Vagina (tissue), 2 donors: ENCODE data around the gene CASKIN2.

Source experiments
- POLR2AphosphoS5 ChIP-seq, 2 donors: sonication (generic); formaldehyde crosslinking; IDR thresholded peaks; one replicate each; pipeline ENCODE4 v1.9.0; 2017; ENCODE audit warnings: antibody characterized with exemption in 2 of 2, mild to moderate bottlenecking in 2 of 2, low read depth in 1 of 2; ENCODE audit not compliant: insufficient read depth in 1 of 2
- TF ChIP-seq, protein P1 (sequence below), 3 experiments: fragments of 450-650 bp in 2 of 3; fragments of 200-600 bp in 1 of 3; sonication (generic) in 1 of 3; IDR thresholded peaks; one replicate each; pipeline ENCODE4 v1.5.1; 2017 to 2019; ENCODE audit warnings: antibody characterized with exemption in 3 of 3, mild to moderate bottlenecking in 2 of 3, moderate library complexity in 2 of 3

DNA sequence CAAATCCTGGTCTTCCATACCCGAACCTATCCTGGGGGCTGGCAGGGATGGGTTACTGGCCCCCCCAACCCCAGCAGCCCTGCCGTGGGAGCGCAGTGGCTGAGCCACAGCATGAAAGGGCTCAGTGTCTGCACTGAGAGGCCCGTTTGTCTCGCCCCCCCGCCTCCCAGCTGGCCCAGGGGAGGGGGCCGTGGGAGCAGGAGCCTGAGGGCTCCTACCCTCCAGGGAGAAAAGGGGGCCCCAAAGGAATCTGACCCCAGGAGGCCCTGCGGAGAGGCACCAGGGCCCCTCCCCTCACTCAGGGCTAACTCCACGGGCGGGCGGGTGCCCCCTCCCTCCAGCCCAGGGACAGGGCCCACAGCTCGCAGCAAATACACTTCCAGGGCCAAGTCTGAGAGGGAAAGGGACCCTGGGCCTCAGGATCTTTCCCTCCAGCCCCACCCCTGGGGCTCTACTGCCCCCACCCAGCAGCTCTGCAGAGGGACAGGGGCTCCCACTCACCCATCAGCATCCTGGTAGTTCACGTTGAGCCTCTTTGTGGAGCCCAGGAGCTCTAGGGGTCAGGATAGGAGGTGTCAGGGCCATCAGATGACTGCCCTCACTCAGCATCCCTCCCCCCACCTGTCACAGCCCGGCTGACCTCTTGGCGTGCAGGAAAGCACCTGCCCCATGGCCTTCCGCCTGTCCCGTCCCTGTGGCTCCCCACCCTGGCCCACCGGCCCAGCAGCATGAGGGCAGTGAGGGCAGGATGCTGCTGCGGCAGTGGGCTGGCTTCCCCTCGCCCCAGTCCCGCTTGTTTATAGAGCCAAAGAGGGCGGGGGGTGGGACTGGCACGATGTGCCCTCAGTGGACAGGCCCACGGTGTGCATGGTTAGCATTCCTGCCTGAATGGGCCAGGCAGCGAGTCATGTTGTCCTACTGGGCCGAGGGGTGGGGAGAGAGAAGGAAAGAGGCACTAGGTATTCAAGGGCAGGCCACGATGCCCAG, 7.3 kb downstream of the CASKIN2 start:
- no peak for TF ChIP-seq POLR2AphosphoS5 (IDR thresholded peaks at IDR 0.05; ENCODE audit: insufficient read depth in 1 of 2, low read depth in 1 of 2)
- TF ChIP-seq, protein P1, sequence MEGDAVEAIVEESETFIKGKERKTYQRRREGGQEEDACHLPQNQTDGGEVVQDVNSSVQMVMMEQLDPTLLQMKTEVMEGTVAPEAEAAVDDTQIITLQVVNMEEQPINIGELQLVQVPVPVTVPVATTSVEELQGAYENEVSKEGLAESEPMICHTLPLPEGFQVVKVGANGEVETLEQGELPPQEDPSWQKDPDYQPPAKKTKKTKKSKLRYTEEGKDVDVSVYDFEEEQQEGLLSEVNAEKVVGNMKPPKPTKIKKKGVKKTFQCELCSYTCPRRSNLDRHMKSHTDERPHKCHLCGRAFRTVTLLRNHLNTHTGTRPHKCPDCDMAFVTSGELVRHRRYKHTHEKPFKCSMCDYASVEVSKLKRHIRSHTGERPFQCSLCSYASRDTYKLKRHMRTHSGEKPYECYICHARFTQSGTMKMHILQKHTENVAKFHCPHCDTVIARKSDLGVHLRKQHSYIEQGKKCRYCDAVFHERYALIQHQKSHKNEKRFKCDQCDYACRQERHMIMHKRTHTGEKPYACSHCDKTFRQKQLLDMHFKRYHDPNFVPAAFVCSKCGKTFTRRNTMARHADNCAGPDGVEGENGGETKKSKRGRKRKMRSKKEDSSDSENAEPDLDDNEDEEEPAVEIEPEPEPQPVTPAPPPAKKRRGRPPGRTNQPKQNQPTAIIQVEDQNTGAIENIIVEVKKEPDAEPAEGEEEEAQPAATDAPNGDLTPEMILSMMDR (IDR thresholded peaks at IDR 0.05), result no peak
